HG03025 (cell line): ENCODE data around the gene NUDT12.
A peak's percentile ranks its signal among the peaks of the same experiment; 100 is the strongest.

Source experiments
- ATAC-seq: cut with Tn5 transposase; IDR thresholded peaks from one replicate; pipeline ENCODE4 v1.9.1; 2021; ENCODE audit warnings: mild to moderate bottlenecking, moderate library complexity; ENCODE audit not compliant: unreplicated experiment, low FRiP score

NUDT12 gene

DNA sequence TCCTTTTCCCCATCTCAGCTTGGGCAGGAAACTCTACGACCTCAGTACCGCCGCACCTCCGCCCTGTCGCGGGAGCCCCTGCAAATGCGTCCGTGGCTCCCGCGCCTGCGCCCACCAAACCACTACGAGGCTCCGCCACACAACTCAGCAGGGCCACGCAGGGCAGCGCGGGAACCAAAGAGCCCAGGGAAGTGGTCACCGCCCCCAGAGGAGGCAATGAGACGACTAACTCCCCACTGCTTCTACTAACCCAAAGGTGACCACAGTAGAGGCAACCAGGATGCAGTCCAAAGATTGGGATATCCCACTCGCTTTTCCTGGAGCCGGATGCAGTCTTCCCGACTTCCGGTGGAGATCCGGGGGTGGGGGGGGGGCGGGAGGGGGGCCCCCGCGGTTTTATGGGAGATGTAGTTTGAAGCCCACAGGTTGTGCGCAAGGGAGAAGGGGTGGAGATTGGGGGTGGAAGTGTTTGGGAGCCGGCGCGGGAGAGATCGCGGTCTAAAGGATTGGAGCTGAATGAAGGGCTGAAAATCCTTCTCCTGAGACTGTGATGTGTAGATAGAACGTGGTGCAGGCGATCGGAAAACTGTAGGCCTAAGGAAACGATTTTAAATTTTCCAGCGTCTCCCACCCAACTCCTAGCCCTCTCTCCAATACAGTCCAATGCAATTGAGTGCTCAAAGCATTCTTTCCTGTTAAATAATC, at the start of gene NUDT12:
Gene NUDT12, minus strand, starts transcription at position 337 of the 705 bp plus-strand sequence. CDS start 2,541 bp downstream, outside the sequence.
- peak; percentile 72 for ATAC-seq

DNA sequence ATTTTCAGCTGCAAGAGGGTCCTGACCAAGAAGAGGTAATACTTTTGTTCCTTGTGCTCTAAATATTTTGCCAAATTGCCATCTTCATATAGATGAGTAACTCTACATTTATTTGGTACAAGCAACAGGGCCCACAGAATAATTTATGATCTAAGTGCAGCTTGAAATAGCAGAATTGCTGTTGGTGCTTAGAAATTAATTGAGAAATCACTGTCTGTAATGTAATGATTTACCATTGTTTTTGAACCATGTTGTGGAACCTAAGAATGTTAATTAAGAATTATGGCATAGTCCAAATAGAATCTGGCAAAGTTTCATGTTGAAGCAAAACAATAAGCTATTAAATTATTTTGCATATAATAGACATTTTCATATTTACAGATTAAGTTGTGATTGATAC, 44.8 kb upstream of the NUDT12 start:
- ATAC-seq: no peak

DNA sequence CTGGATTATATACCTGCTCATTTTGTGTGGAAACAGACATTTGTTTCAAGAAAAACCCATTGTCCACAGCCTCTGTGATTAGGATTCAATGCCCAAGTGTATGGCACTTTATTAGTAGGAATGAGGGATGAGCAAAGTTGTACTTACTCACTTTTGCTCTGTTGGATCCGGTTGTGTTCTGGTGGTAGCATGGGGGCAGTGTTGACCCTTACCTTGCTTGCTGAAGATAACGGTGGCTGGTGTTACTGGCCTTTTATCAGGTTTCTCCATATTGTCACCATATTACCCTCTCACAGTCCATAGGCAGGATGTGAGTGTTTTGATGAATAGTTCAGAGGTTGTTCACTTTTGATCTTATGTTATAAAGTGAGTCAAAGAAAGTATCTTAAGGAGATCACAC, 42.7 kb upstream of the NUDT12 start:
- no peak for ATAC-seq

DNA sequence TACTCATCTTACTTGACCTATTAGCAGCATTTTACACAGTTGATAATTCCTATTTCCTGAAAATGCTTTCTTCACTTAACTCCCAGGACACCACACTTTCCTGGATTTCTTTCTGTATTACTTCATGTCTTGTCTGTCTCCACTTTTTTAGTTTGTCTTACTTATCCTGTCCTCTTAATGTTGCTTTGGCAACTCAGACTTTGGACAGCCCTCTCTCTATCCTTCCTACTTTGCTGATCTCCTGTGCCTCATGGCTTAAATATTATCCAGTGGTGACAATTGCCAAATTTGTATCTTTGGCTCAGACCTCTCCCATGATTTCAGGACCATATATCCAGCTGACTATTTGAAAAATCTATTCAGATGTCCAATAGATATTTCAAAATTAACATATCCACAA, 39.8 kb upstream of the NUDT12 start:
- ATAC-seq: no peak

DNA sequence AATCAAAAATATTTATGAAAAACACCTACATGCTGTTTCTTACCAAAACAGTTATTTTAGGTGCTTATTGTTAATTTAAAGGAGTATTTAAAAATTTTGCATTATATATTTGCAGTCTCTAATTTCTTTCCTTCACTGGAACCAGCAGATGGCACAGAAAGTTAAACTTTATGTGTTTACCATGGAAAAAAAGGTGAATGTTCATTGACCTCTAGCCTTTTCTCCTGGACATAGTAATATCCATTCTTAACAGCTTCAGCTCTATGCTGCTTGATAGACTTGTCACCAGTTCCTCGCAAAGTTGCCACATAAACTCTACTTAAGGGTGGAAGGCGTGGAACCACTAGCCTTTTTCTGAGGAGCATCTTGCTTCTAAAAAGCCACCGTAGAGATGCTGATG, 38.7 kb upstream of the NUDT12 start:
- no peak for ATAC-seq

DNA sequence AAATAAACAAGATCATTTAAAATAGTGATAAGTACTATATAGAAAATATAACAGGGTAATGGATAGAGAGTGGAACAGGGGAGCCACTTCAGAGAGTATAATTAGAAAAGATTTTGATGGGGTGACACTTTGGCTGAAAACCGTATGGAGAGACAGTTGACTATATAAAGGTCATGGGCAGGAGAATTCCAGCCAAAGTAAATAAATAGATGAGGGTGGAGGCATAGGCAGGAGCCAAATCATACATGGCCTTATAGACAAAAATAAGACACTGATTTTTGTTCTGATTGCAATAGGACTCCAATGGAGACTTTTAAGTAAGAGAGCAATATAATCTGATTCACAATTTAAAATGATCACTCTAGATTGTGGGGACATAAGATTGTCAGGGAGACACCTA, 37.5 kb upstream of the NUDT12 start:
- no peak for ATAC-seq

DNA sequence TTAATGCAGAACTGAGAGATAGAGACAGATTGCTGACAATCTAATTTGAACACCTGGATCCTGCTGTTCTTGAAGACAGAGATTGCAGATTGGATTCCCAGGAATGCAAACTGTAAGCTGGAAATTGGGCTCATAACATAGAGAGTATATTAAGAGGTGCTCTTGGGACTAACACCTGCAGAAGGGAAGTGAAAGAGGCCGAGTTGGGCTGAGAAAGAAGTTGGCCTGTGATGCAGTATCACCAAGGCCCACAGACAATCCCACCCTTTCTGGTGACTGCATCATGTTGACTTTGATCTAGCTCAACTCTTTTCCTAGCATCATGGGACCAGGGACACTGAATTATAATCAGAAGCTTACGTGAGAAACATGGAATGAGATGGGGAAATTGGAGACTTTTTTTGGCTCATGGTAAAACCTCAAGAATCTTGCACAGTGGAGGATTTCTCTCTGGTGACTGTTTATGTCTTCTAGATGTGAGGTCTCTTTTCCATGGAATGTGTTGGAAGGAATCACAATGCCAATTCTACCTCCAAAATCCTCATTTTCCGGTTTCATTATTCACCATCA, 36.5 kb upstream of the NUDT12 start:
- ATAC-seq: no peak

DNA sequence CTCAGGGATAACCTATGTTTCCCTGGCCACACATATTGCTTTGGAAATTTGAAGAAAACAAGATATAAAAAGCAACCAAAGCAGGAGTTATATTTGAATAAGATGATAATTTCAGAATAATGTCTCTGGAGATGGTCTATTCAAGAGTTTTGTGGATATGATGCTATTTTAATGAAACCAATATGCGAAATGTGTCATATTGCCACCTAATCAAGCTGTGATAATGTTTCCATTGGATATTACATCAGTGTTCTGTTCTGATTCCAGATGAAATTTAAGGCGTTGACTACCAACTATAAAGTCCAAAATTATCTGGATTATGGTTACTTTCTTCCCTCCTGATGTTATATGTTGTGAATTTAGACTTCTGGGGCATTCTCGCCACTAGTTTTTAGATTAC, 27.6 kb upstream of the NUDT12 start:
- ATAC-seq: no peak

DNA sequence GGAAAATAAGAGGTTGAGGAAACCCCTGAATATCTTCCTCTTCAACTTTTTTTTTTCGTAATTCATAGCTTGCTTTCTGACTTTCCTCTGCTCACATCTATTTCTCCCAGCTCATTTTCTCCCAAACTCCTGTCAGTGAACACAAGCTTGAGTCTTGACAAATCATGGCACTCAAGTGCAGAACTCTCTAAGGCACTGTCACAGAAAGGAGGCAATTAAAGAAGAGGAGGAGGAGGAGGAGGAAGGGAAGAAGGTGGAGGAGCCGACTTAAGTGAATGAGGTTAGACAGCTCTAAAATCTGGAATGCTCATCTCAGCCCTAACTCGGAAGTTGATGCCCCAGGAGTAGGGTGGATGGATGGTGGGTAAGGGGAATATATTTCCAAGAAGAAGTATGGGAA, 27.2 kb upstream of the NUDT12 start:
- ATAC-seq: no peak

DNA sequence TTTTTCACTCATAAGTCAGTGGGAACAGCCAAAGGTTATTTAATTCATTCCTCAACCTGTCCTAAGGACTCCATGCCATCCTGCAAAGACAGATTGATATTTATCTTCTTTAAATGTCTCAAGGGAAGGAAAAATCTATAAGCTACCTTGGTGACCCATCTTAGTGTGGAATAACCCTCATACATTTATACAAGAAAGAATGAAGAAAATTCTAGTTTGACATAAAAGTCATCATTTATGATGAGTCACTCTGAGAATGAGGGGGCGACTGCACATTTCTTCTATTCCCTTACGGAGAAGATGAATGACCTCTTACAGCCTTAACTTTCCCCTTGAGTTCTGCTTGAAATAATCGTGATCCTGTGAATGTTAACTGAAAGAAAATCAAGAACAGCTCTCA, 26.8 kb upstream of the NUDT12 start:
- no peak for ATAC-seq

DNA sequence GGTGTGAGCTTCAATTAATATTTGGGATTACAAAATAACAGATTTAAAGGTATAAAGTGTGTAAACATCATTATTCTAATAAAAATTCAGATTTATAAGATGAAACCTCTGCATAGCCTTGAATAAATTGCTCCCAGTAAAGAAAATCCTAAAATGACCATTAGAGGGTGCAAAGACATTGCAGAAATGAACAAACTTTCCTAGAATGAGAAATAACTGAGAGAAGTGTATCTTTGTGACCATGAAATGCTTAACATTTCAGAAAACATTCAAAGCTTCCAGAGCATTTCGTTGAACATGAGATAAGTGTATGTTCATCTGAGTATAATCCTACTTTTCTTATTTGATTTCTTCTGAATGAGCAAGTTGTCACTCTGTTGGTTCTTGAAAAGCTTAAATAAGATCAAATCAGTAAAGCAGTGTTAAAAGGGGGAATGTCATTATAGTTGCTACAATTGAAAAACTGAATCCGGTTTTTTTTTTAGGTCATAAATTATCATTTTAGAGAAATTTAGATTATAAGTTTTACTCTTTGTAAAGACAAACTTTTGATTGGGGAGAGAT, 24.7 kb upstream of the NUDT12 start:
- ATAC-seq: no peak

DNA sequence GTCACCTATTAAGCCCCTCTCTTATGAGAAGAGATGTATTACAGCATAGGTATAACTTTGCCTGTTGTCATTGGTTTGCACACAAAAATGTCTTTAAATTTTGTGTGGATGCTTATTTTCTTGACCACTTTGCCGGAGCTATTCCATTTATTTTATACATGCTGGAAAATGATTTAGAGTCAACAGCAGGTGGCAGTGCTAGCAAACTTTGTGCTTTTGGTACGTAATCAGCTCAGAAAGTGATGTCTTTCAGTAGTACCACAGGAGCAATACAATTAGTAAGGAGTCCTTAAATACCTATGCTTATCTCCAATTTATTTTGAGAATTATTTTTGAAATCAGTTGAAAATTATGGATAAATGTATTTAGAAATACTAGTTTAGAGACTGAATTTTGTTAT, 19.8 kb upstream of the NUDT12 start:
- ATAC-seq: no peak

DNA sequence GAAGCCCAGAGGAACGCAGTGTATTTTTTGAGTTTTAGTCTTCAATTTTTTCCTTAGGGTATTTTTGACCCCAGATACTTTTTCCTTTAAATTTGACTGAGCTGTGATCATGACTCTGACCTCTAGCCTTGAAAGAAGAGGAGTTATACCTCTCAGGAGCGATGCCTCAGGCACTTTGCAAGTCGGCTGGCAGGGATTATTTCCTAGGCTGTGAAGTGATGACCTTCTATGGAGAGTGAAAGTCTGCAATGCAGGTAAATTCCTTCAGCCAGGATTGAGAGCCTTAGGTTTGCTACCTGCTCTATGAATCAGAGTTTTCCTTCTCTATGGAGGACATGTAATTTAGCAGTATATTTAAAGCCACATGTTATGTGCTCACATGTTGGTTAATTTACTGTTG, 10.8 kb upstream of the NUDT12 start:
- ATAC-seq: no peak

DNA sequence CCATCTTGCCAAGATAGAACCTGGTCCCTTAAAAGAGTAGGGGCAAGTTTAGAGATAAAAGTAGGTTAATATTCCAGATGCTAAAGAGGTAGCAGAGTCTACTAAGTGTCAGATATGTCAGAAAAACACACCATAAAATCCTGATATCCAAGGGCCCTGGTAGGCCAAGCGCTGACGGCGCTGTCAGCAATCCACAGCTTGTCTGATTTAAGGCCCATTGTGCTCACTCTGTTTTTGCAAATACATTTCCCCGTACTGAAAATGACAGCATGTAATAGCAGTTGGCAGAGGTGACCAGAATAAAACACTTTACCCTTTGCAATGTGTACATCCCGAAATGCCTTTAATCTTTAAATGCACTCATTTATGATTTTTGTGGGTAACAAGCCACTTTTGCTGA, 9.9 kb upstream of the NUDT12 start:
- ATAC-seq: no peak

DNA sequence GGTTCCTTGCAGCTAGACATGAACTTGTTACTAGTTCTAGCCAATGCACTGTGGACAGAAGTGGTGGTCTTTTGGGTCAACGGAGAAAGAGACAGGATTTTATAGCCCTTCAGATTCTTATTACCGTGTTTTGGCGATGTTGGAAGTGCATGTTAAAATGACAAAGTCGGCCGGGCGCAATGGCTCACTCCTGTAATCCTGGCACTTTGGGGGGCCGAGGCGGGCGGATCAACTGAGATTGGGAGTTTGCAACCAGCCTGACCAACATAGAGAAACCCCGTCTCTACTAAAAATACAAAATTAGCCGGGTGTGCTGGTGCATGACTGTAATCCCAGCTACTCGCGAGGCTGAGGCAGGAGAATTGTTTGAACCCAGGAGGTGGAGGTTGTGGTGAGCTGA, 9.1 kb upstream of the NUDT12 start:
- no peak for ATAC-seq

DNA sequence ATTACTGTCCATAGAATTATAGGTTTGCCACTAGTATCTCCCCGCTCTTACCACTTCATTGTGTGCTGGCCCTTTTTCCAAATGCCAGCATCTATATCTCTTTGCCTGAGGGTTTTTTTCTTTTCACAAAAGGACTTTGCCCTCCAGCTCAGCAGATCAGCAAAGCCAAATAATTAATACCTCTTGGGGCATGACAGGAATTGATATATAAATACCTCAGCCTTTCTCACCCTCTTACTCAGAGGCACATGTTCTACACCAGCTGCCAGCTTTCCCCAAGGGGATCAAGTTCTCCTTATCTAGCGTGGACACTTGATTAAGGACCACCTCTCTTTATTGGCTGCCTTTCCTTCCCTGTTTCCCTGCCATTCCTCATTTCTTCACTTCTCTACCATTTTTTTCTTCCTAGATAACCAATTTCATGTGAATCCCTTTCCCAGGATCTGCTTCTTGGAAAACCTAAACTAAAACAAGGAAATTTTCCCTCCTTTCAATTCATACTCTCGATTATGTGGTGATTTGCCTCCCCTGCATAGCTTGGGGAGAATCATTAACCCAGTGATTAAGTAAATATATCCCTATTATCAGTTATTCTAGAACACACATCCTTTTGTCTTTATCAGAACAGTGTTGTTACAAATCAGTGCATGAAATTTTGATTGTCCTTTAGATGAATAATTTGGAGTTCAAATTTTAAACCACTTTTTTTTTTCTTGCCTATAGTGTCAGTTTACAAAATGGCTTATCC, 6.9 kb upstream of the NUDT12 start:
- ATAC-seq: no peak

DNA sequence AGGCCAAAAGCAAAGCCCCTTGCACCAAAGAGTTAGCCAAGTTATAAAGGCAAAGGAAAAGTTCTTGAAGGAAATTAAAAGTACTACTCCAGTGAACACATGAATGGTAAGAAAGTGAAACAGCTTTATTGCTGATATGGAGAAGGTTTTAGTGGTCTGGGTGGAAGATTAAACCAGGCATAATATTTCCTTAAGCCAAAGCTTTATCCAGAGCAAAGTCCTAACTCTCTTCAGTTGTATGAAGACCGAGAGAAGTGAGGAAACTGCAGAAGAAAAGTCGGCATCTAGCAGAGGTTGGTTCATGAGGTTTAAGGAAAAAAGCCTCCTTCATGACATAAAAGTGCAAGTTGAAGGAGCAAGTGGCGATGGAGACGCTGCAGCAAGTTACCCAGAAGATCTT, 3.1 kb upstream of the NUDT12 start:
- no peak for ATAC-seq

DNA sequence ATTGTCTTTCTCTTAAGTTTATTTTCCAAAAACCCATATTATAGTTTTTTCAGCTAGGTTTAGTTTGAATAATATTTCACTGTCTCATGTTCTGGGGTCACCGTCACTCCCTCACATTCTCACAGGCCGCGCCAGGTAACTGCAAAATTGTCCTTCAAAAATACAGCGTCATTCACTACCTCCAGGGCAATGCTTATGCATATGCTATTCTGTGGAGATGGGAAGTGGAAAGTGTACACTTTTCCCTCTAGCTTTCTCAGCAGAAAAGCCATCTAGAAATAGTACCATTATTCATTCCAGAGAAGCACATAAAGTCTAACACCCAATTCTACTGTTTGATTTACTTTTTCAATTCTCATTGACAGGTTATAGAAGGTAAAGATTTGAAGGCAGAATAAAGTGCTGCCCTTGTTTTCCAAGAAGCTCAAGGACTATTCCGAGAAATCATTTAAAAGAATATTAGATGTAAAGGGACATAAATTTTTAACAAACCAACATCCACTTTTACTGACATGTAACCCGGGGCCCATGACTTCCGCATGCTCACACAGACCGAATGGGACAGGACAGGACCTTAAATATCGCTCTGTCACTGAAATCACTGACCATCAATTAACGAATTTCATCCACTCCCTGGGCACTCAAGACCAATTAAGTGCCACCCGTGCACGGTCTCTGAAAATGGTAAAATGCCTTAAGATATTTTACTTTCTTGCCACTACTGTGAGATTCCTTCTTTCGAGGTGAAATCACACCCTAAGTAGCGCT, 720 bp downstream of the NUDT12 start:
- ATAC-seq: peak; percentile 16

DNA sequence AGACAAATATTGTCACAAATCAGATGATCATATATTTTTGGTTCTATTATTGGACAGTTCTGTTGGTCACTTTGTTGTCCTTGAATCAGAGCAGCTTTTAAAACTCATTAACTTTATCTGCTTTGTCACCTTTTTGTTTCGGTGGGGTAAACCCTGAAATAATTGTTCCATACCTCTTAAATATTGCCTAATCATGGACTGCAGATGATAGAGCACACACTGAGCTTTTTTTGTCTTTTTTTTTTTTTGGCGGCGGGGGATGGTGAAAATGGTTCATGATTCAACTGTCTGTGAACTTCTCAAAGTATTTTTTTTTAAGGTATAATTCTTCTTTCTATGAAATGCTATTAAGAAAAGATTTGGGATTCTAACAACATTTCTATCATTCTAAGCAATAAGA, 1.8 kb downstream of the NUDT12 start:
- no peak for ATAC-seq

DNA sequence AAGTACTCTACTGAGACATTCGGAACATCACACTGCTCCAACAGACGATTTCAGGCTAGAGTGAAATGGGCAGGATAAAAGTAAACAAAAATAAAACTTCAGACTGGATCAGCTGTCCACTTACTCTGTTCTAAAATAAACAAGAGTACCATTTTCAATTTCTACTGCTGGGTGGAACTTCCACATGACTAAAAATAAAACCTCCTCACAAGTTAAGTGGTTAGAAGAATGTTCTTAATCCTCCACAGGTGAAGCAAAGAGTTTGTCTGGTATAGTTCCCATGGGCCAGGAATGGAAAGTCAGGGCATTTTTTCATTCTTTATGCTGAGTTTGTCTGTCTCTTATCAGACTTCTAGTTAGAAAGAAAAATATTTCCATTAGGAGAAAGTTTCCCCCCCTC, 15.7 kb downstream of the NUDT12 start:
- no peak for ATAC-seq

DNA sequence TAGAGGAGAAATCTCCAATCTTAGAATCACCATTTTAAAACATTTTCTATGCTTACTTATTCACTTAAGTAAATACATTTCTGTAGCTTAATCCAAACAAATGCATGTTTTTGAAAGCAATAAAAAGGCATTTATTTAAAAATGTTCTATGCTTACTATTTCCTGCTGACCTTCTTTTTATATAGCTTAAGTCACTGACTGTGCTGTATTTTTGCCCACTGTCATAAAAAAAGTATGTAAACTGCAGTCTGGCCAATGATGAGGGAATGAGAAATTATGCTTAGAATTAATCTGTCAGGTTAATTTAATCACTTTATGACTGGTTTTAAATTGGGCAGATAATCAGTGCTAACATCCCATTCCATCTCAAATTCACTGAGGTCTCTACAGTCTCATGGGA, 20.1 kb downstream of the NUDT12 start:
- ATAC-seq: no peak
